ENCODE results near the gene CPSF4L.
"Not testable (repeated sequence)": the region's sequence is repeated elsewhere in the genome, so short reads cannot be mapped to it uniquely, and the experiment has no call there.

The CPSF4L gene

GRCh38 chr17:73261617-73261951 is at the start of gene CPSF4L:
Gene CPSF4L, minus strand, starts transcription at chr17:73261880. Its CDS starts 62 bp downstream, at chr17:73261818.
- DNase-seq: no peak

GRCh38 chr17:73311428-73311780 is 49.7 kb upstream of the CPSF4L start:
- peak; percentile 25 for DNase-seq

- DNase-seq: no peak
These were observed 48.3 kb upstream of the CPSF4L start for GRCh38 chr17:73309727-73310596.

DNA sequence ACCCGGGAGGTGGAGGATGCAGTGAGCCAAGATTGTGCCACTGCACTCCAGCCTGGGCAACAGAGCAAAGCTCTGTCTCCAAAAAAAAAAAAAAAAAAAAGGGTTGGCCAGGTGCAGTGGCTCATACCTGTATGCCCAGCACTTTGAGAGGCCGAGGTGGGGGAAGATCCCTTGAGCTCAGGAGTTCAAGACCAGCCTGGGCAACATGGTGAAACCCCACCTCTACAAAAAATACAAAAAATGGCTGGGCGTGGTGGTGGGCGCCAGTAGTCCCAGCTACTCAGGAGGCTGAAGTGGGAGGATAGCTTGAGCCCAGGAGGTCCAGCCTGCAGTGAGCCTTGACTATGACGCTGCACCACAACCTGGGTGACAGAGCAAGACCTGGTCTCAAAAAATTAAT is 47.3 kb upstream of the CPSF4L start:
- not testable (repeated sequence) for DNase-seq

DNA sequence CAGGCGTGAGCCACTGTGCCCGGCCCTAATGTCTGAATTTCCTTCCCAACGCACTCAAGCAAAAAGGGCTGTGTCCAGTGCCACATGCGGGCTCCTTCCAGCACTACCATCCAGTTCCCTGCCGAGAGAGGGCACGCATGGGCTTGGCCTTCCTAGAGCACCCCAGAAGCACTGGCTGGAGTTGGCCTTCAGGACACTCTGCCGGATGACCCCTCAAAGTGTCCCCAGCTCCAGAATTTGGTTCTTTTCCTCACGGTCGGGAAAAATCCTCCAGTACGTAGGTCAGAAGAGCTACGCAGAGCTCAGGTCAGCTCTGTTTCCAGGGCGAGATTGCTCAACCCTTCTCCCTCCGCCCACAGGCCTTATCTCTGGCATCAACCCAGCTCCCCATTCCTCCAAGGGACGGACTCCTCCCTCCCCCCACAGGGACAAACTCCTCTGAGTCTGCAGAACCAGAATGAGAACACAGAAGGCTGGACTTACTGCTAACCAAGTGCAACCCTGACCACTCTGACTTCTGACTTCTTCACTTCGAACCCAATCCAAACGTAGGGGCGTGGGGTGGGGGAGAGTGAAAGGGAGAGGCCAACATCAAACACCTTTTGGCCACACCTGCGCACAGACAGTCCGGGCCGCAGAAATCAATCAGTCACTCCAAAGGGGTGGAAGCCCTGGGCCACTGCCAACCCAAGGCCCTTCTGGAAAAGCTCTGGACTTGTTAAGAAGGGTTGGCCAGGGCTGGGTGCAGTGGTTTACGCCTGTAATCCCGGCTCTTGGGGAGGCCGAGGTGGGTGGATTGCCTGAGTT is 46.5 kb upstream of the CPSF4L start:
- no peak for DNase-seq

DNA sequence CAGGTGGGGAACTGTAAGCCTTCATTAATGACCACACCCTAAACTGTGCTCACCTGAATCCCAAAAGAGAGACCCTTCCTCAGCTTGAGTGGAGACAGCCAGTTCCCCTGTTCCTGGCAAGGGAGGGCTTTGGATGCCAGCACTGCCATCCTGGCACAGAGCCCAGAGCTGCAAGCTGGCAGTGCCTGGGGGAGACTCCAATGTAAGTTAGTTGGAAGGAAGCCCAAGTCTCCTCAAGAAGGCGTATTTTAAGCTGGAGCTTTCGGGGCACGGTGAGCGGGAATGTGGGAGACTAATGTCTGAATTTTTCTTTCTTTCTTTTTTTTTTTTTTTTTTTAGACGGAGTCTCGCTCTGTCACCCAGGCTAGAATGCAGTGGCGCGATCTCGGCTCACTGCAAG is 45.5 kb upstream of the CPSF4L start:
- DNase-seq: no peak

- no peak for DNase-seq
These were observed 44.5 kb upstream of the CPSF4L start for GRCh38 chr17:73305845-73306836.

- DNase-seq: no peak
These were observed 43.5 kb upstream of the CPSF4L start for GRCh38 chr17:73304971-73305812.

DNA sequence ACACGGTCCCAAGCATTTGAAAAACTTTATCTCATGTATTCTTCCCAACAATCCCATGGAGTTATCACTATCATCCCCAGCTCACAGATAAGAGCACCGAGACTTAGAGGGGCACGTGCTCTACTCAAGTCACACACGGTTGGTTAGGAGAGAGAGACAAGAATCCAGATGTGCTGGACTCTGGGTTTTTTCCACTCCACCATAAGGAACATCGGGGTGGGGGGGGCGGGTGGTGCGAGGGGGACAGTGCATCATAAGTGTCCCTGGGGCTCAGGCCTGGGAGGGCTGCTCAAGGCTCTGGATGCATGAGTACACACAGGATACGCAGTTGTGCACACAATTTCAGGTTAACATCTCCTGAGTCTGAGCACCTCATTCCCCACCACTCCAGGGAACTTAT is 42.8 kb upstream of the CPSF4L start:
- DNase-seq: no peak

- no peak for DNase-seq
These were observed 40.5 kb upstream of the CPSF4L start for GRCh38 chr17:73302189-73302588.

- DNase-seq: no peak
These were observed 39.7 kb upstream of the CPSF4L start for GRCh38 chr17:73301369-73301768.

GRCh38 chr17:73300392-73300791 is 38.7 kb upstream of the CPSF4L start:
- no peak for DNase-seq

DNA sequence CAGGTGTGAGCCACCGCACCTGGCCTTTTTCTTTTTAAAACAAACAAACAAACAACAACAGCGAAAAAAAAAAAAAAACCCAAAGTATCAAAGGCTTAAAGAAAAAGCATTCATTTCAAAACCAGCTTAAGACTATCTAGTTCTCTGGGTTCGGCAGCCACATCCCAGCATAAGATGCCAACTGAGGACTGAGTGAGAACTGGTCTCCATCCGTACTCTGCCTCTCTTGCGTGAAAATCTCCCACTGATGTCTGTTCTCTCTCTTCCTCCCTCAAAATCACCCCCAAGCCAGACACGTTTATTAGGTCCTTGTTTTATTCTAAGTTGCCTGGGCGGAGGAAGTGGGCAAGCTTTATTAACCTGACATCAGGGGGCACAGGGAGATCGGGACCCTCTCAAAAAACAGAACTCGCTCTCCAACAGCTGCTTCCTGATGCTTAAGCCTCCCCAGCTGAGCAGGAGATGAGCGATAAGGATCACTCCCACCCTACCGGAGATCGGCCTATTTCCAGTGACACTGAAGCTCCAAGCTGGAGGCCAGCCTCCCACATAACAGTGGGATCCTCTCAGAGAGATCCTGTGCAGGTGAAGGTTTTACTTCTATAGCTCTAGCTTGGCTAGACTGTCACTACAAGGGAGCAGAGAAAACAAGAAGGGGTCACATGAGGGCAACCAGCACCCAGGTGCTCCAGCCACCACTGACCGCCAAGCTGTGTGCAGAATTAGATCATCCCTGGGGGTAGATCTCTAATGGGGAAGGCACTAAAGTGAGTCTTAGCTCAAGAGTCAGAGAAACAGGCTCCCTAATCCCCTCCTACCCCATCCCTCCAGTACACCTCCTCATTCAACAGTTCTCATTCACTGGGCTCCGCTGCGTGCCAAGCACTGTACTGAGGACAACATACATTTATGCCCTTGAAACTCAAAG is 36.5 kb upstream of the CPSF4L start:
- DNase-seq: no peak

DNA sequence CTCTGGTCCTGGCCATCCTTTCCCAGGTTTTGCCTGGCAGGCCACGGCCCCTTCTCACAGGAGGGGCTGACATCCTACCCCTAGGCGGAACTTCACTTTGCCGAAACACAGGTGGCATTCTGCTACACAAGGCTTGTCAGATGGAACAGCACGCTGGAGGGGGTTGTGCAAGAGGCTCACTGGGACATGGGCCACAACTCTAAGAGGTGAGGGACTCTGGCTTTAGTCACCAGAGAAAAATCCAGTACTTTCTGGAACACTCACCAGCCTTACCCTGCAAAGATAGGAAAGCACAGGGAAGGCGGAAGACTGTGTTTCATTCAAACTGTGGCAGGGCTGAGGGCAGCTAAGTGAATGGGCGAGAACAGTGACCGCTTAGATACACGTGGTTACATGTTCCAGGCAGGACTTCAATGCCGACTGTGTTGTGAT is 31.8 kb upstream of the CPSF4L start:
- no peak for DNase-seq

- no peak for DNase-seq
These were observed 31.4 kb upstream of the CPSF4L start for GRCh38 chr17:73293031-73293430.

DNA sequence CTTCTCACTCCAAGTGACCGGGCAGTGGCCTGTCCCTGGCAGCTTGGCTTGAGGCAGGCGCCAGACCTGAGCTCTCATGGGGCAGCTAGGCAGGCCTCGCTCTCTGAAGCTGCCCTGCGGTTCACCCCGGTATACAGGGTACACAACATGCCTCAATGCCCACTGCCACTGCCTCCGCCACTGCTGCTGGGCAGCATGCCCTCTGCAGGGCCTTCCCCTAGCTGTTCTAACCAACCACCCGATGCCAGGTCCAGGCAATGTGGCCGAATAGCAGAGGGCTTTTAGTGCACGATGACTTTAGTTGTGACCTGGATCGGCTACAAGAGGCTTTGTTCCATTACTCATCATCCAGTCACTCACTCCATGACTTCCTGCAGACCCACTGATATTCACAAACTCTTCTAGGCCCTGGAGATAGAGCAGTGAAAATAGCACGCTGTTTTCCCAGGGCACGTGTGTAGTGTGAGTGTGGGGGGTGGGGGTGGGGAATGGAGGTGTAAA is 30.4 kb upstream of the CPSF4L start:
- no peak for DNase-seq

DNA sequence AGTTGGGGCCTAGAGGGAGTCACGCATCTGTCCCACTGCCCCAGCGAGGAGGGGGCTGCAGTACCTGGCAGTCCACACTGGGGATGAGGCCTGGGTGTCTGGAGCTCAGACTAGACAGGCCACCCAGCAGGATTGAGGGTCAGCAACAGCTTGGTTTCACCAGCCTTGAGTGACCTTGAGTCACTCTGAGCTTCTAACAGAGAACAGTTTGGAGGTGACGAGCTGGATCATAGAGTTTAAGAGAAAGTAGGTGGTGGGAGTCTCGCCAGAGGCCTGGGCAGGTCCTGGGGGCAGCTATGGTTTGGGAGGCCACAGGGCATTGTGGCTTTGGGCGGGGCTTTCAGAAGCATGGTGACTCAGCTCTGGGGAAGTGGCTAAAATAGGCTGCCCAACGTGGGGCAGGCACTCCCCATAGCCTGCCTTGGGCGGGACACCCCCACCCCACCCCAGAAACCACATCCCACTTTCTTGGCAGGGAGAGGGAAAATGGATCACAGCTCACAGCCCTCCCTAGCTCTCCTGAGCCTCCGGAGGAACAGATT is 29.7 kb upstream of the CPSF4L start:
- no peak for DNase-seq

GRCh38 chr17:73290399-73291259 is 28.9 kb upstream of the CPSF4L start:
- DNase-seq: no peak

DNA sequence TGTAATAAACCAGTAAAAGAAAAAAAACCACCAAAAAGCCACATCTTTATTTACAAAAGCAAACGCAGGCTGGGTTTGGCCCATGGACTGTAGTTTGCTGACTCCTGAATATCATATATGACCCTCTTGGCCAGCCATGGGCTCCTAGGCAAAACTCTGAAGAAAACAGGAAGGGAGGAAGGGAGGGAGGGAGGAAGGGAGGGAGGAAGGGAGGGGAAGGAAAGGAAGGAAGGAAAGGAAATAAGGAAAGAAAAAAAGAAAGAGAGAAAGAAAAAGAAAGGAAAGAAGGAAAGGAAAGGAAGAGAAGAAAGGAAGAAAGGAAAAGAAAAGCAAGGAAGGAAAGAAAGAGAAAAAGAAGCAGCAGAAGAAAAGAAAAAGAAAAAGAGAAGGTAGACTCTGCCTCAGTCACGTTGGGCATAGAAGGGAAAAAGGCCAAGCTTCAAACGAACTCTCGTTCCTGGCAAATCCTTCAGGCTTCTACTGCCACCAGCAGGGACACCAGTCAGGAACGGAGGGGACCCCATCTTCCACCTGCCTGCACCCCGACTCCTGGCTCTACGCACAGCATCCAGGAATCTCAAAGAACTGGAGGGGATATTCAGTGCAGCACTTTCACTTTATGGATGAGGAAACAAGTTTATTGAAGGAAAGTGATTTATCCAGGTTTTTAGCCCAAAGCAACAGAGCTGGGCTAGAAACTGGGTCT is 28.0 kb upstream of the CPSF4L start:
- no peak for DNase-seq
